NCI-H2081 treated with DMSO at 0.1 percent for 48 hours (cell line): ENCODE measurements around the gene BACH2.
"Not testable (repeated sequence)": the region's sequence is repeated elsewhere in the genome, so short reads cannot be mapped to it uniquely, and the experiment has no call there.

ENCODE experiments used
- DNase-seq: peaks from one replicate; lab custom pipeline; 2025; lab: John Stamatoyannopoulos, UW

The BACH2 gene

GRCh38 chr6:89890845-89891528 is 405.7 kb downstream of the BACH2 start:
- DNase-seq: not testable (repeated sequence)

- no peak for DNase-seq
Measured at GRCh38 chr6:89888871-89889270, 407.8 kb downstream of the BACH2 start.

- DNase-seq: no peak
Measured at GRCh38 chr6:89888138-89888514, 408.5 kb downstream of the BACH2 start.

- DNase-seq: no peak
Measured at GRCh38 chr6:89887452-89888137, 409.0 kb downstream of the BACH2 start.

- DNase-seq: no peak
Measured at GRCh38 chr6:89886378-89887120, 410.1 kb downstream of the BACH2 start.
